Sigmoid colon (tissue), 4 donors: ENCODE measurements around the gene CDH23.

Source experiments
- CTCF ChIP-seq, 4 experiments: fragments of 450-650 bp in 3 of 4; fragments of 200-600 bp in 1 of 4; IDR thresholded peaks; one replicate each; pipeline ENCODE4 v1.5.1; 2016 to 2019; ENCODE audit warnings: antibody characterized with exemption in 4 of 4, mild to moderate bottlenecking in 3 of 4, moderate library complexity in 2 of 4
- EP300 ChIP-seq, 4 donors: sonication (generic); formaldehyde crosslinking; IDR thresholded peaks; one replicate each; pipeline ENCODE4 v1.6.1; 2017; ENCODE audit warnings: antibody characterized with exemption in 4 of 4
- POLR2A ChIP-seq, 2 donors: fragments of 450-650 bp; IDR thresholded peaks; one replicate each; pipeline ENCODE4 v1.6.1; 2016; ENCODE audit warnings: antibody characterized with exemption in 2 of 2, mild to moderate bottlenecking in 2 of 2, moderate library complexity in 2 of 2

GRCh38 chr10:71550628-71551027 is 153.9 kb downstream of the CDH23 start:
- TF ChIP-seq POLR2A (IDR thresholded peaks at IDR 0.05), result no peak
- no peak for TF ChIP-seq CTCF (IDR thresholded peaks at IDR 0.05)
- TF ChIP-seq EP300 (IDR thresholded peaks at IDR 0.05), result no peak
